Caco-2 (cell line): Measurements from ENCODE around the gene ARFIP1. TPM values are rescaled to one million over a fixed set of nuclear protein-coding genes. Genes with fewer than 3 reads are reported as not detected.

Experiments used
- BruUV-seq: library from RNA; stranded (reverse); fragments of 400-500 nt; replicated peaks from 2 replicates; lab custom pipeline; 2021; lab: Mats Ljungman, UMichigan
- CTCF ChIA-PET: fragments of 300-600 bp; sonication (Branson Sonifier 250); formaldehyde crosslinking; loops from one replicate; lab custom pipeline; 2022; ENCODE audit warnings: antibody characterized with exemption; lab: Charles Lee
- POLR2A ChIA-PET: fragments of 300-600 bp; sonication (Branson Sonifier 250); formaldehyde crosslinking; loops from one replicate; lab custom pipeline; 2022; ENCODE audit warnings: antibody characterized with exemption; lab: Charles Lee
- DNase-seq, 2 experiments: peaks; one replicate each; pipeline versions ENCODE4 v3.0.0 to v3.0.0-alpha.2; 2020 to 2022
- H3K27me3 ChIP-seq: replicated peaks from 2 replicates; pipeline ENCODE4 v1.6.0; 2011; ENCODE audit warnings: low read length; ENCODE audit not compliant: control insufficient read depth, insufficient read depth
- H3K36me3 ChIP-seq: 2 replicates; pipeline ENCODE4 v1.5.1; 2011; ENCODE audit warnings: low read length; ENCODE audit not compliant: control insufficient read depth, insufficient read depth
- H3K4me1 ChIP-seq: fragments of 250-450 bp; sonication (Bioruptor Pico); 2 replicates; pipeline ENCODE4 v1.5.1; 2020; ENCODE audit warnings: mild to moderate bottlenecking
- H3K4me3 ChIP-seq: 2 replicates; pipeline ENCODE4 v1.5.1; 2011; ENCODE audit warnings: low read depth, mild to moderate bottlenecking, control low read depth, low read length
- H3K9me3 ChIP-seq: fragments of 250-450 bp; sonication (Bioruptor Pico); 2 replicates; pipeline ENCODE4 v1.5.1; 2020; ENCODE audit warnings: mild to moderate bottlenecking, moderate library complexity
- H3K27ac Mint-ChIP-seq: one replicate; pipeline ENCODE4 v1.8.0; 2022; ENCODE audit warnings: mixed read lengths; ENCODE audit not compliant: unreplicated experiment
- H3K27me3 Mint-ChIP-seq: one replicate; pipeline ENCODE4 v1.8.0; 2022; ENCODE audit warnings: mixed read lengths; ENCODE audit not compliant: insufficient read depth, unreplicated experiment
- H3K36me3 Mint-ChIP-seq: one replicate; pipeline ENCODE4 v1.8.0; 2022; ENCODE audit warnings: mild to moderate bottlenecking, mixed read lengths; ENCODE audit not compliant: insufficient read depth, unreplicated experiment
- H3K4me1 Mint-ChIP-seq: one replicate; pipeline ENCODE4 v1.8.0; 2022; ENCODE audit warnings: low read depth, mixed read lengths; ENCODE audit not compliant: unreplicated experiment
- H3K4me3 Mint-ChIP-seq: one replicate; pipeline ENCODE4 v1.8.0; 2022; ENCODE audit warnings: mild to moderate bottlenecking, moderate library complexity, mixed read lengths; ENCODE audit not compliant: unreplicated experiment
- H3K9me3 Mint-ChIP-seq: one replicate; pipeline ENCODE4 v1.8.0; 2022; ENCODE audit warnings: mixed read lengths; ENCODE audit not compliant: unreplicated experiment
- intact Hi-C: fragments of 100-400 bp; cut with micrococcal nuclease; formaldehyde crosslinking; loops from one replicate; pipeline ENCODE4 v1.10.0; 2022; ENCODE audit not compliant: unreplicated experiment
- total RNA-seq: library from RNA; stranded (reverse); gene quantifications from 2 replicates; pipeline ENCODE4 v1.2.3, GENCODE V29; 2022
- TF ChIP-seq, protein P1 (sequence below), 2 experiments: fragments of 200-600 bp in 1 of 2; IDR thresholded peaks; 1 replicate in 1 of 2; 2 replicates in 1 of 2; pipeline versions ENCODE4 v1.5.1 to v1.8.0; 2011 to 2022; ENCODE audit warnings: antibody characterized with exemption in 1 of 2, control low read depth in 1 of 2, inconsistent platforms in 1 of 2, low read depth in 1 of 2, low read length in 1 of 2, mild to moderate bottlenecking in 1 of 2, moderate library complexity in 1 of 2; ENCODE audit not compliant: insufficient read depth in 1 of 2, severe bottlenecking in 1 of 2, unreplicated experiment in 1 of 2

Gene ARFIP1
- total RNA-seq, 1 experiment from 2014 or later, result 31.9 TPM

- BruUV-seq, result no TSS peak
- H3K36me3 Mint-ChIP-seq, result no peaks in the 10 kb centered on the region
- no peaks in the 10 kb centered on the region for H3K27me3 Mint-ChIP-seq
- Histone ChIP-seq H3K4me1 (peaks cover 16% of the 10 kb centered on the region), H3K27me3 (no peaks in the 10 kb centered on the region), H3K4me3 (no peak overlapping the region), H3K36me3 (no peaks in the 10 kb centered on the region), H3K9me3 (no peaks in the 10 kb centered on the region)
- no peak overlapping the region for H3K27ac Mint-ChIP-seq
- DNase-seq, result no peak
- no peaks in the 10 kb centered on the region for H3K9me3 Mint-ChIP-seq
- TF ChIP-seq, protein P1, sequence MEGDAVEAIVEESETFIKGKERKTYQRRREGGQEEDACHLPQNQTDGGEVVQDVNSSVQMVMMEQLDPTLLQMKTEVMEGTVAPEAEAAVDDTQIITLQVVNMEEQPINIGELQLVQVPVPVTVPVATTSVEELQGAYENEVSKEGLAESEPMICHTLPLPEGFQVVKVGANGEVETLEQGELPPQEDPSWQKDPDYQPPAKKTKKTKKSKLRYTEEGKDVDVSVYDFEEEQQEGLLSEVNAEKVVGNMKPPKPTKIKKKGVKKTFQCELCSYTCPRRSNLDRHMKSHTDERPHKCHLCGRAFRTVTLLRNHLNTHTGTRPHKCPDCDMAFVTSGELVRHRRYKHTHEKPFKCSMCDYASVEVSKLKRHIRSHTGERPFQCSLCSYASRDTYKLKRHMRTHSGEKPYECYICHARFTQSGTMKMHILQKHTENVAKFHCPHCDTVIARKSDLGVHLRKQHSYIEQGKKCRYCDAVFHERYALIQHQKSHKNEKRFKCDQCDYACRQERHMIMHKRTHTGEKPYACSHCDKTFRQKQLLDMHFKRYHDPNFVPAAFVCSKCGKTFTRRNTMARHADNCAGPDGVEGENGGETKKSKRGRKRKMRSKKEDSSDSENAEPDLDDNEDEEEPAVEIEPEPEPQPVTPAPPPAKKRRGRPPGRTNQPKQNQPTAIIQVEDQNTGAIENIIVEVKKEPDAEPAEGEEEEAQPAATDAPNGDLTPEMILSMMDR (IDR thresholded peaks at IDR 0.05; ENCODE audit: insufficient read depth in 1 of 2, low read depth in 1 of 2, low read length in 1 of 2, severe bottlenecking in 1 of 2, unreplicated experiment in 1 of 2), result no peak
- ChIA-PET POLR2A (no interaction called here), CTCF (no interaction called here)
- no peak overlapping the region for H3K4me3 Mint-ChIP-seq
- intact Hi-C loops, result no loop called here
- peaks cover 33% of the 10 kb centered on the region for H3K4me1 Mint-ChIP-seq
Observed at GRCh38 chr4:152961014-152961772, 181.4 kb downstream of the ARFIP1 start.

DNA sequence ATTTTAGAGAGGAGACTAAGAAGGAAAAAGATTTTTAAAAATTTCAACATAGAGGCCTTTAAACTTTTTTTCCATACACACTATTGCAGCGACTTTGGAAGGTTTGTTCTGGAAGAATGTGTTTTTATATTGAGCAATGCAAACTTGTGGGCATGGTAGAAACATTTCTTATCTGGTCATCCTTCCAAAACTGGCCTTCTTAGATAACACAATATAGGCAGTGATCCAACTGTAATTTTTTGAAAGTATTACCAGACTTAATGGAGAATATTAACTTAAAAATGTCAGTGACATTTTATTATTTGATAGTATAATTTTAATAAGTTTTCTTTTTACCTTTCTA, 182.0 kb downstream of the ARFIP1 start:
- Histone ChIP-seq H3K4me3 (no peak overlapping the region), H3K4me1 (peaks cover 13% of the 10 kb centered on the region), H3K27me3 (no peaks in the 10 kb centered on the region), H3K36me3 (no peaks in the 10 kb centered on the region), H3K9me3 (no peaks in the 10 kb centered on the region)
- ChIA-PET CTCF (no interaction called here), POLR2A (no interaction called here)
- intact Hi-C loops, result no loop called here
- TF ChIP-seq, protein P1 (IDR thresholded peaks at IDR 0.05; ENCODE audit: insufficient read depth in 1 of 2, low read depth in 1 of 2, low read length in 1 of 2, severe bottlenecking in 1 of 2, unreplicated experiment in 1 of 2), result no peak
- H3K36me3 Mint-ChIP-seq, result no peaks in the 10 kb centered on the region
- no peak overlapping the region for H3K4me3 Mint-ChIP-seq
- no TSS peak for BruUV-seq
- H3K9me3 Mint-ChIP-seq, result no peaks in the 10 kb centered on the region
- H3K27me3 Mint-ChIP-seq, result no peaks in the 10 kb centered on the region
- DNase-seq, result no peak
- H3K4me1 Mint-ChIP-seq, result peaks cover 29% of the 10 kb centered on the region
- no peak overlapping the region for H3K27ac Mint-ChIP-seq

Other genes with a start within 250 kb of the ARFIP1 start
- 34.1 and 36.1 TPM in 2 replicates for gene FBXW7, start 243.9 kb upstream of the ARFIP1 start, total RNA-seq
- 2.6 and 4.6 TPM in 2 replicates for gene TMEM154, start 100.0 kb upstream of the ARFIP1 start, total RNA-seq
- gene TIGD4, start 224 bp upstream of the ARFIP1 start, total RNA-seq, result 0.95 and 1.0 TPM in 2 replicates
- gene FHDC1, start 156.4 kb downstream of the ARFIP1 start, total RNA-seq, result 1.4 and 1.5 TPM in 2 replicates